HEK293 (cell line): ENCODE results near the gene VCL.

Experiments used
- CTCF ChIA-PET: fragments of 350-600 bp; formaldehyde crosslinking; extraction: SDS; loops from one replicate; lab custom pipeline; 2021; ENCODE audit warnings: antibody characterized with exemption; lab: Yijun Ruan, JAX
- POLR2A ChIA-PET: fragments of 300-600 bp; formaldehyde crosslinking; extraction: SDS; loops from one replicate; lab custom pipeline; 2020; ENCODE audit warnings: antibody characterized with exemption, inconsistent platforms; lab: Yijun Ruan, JAX
- H3K27ac ChIP-seq: fragments of 200-500 bp; sonication (Bioruptor generic); 2 replicates; pipeline ENCODE4 v1.5.1; 2014; ENCODE audit warnings: low read depth, low read length, control low read depth, inconsistent platforms; ENCODE audit errors: extremely low read depth
- H3K36me3 ChIP-seq, 2 experiments: fragments of 200-500 bp in 1 of 2; sonication (Bioruptor generic) in 1 of 2; 1 replicate in 1 of 2; 2 replicates in 1 of 2; pipeline ENCODE4 v1.5.1; 2014 to 2017; ENCODE audit warnings: inconsistent platforms in 2 of 2, low read length in 2 of 2; ENCODE audit not compliant: control insufficient read depth in 2 of 2, insufficient read depth in 1 of 2
- H3K4me1 ChIP-seq: fragments of 200-500 bp; sonication (Bioruptor generic); 2 replicates; pipeline ENCODE4 v1.5.1; 2014; ENCODE audit warnings: mild to moderate bottlenecking, low read length, inconsistent platforms; ENCODE audit not compliant: control insufficient read depth, insufficient read depth
- H3K4me3 ChIP-seq: 2 replicates; pipeline ENCODE4 v1.5.1; 2011; ENCODE audit warnings: low read depth, mild to moderate bottlenecking, control low read depth, low read length, moderate library complexity
- H3K9me3 ChIP-seq: fragments of 200-500 bp; sonication (Bioruptor generic); 2 replicates; pipeline ENCODE4 v1.5.1; 2014; ENCODE audit warnings: low read depth, low read length, inconsistent platforms; ENCODE audit not compliant: control insufficient read depth, insufficient read depth
- GLI4 ChIP-seq: fragments of 450-650 bp; formaldehyde crosslinking; IDR thresholded peaks from 2 replicates; pipeline ENCODE4 v1.5.1; 2016; ENCODE audit warnings: missing biosample characterization, missing genetic modification characterization
- MZF1 ChIP-seq: fragments of 450-650 bp; formaldehyde crosslinking; IDR thresholded peaks from 2 replicates; pipeline ENCODE4 v1.5.1; 2017; ENCODE audit warnings: missing biosample characterization, missing genetic modification characterization, borderline replicate concordance
- SCRT1 ChIP-seq: fragments of 450-650 bp; formaldehyde crosslinking; IDR thresholded peaks from 2 replicates; pipeline ENCODE4 v1.5.1; 2016; ENCODE audit warnings: missing biosample characterization, missing genetic modification characterization, borderline replicate concordance
- SETDB1 ChIP-seq: IDR thresholded peaks from one replicate; pipeline ENCODE4 v1.6.1; 2017; ENCODE audit warnings: mild to moderate bottlenecking, low read length, moderate library complexity, mixed read lengths; ENCODE audit not compliant: insufficient read length
- ZBTB17 ChIP-seq: fragments of 450-650 bp; formaldehyde crosslinking; IDR thresholded peaks from 2 replicates; pipeline ENCODE4 v1.5.1; 2016; ENCODE audit warnings: missing biosample characterization, missing genetic modification characterization
- ZBTB48 ChIP-seq: fragments of 450-650 bp; formaldehyde crosslinking; IDR thresholded peaks from 2 replicates; pipeline ENCODE4 v1.5.1; 2016; ENCODE audit warnings: missing biosample characterization, missing genetic modification characterization
- ZEB2 ChIP-seq: fragments of 450-650 bp; formaldehyde crosslinking; IDR thresholded peaks from 2 replicates; pipeline ENCODE4 v1.5.1; 2016; ENCODE audit warnings: missing biosample characterization, missing genetic modification characterization
- ZIC2 ChIP-seq: fragments of 450-650 bp; formaldehyde crosslinking; IDR thresholded peaks from 2 replicates; pipeline ENCODE4 v1.5.1; 2016; ENCODE audit warnings: missing biosample characterization, missing genetic modification characterization
- ZNF121 ChIP-seq: fragments of 450-650 bp; formaldehyde crosslinking; IDR thresholded peaks from 2 replicates; pipeline ENCODE4 v1.5.1; 2016; ENCODE audit warnings: missing biosample characterization, missing genetic modification characterization
- ZNF473 ChIP-seq: fragments of 450-650 bp; formaldehyde crosslinking; IDR thresholded peaks from 2 replicates; pipeline ENCODE4 v1.5.1; 2017; ENCODE audit warnings: missing biosample characterization, missing genetic modification characterization
- ZNF514 ChIP-seq: fragments of 450-650 bp; formaldehyde crosslinking; IDR thresholded peaks from 2 replicates; pipeline ENCODE4 v1.5.1; 2016; ENCODE audit warnings: missing biosample characterization, missing genetic modification characterization
- ZNF555 ChIP-seq: fragments of 450-650 bp; formaldehyde crosslinking; conservative IDR thresholded peaks from 2 replicates; pipeline ENCODE4 v1.5.1; 2017; ENCODE audit warnings: missing biosample characterization, mild to moderate bottlenecking, missing genetic modification characterization, inconsistent platforms
- ZNF624 ChIP-seq: fragments of 450-650 bp; formaldehyde crosslinking; IDR thresholded peaks from 2 replicates; pipeline ENCODE4 v1.5.1; 2017; ENCODE audit warnings: missing biosample characterization, missing genetic modification characterization
- ZNF664 ChIP-seq: fragments of 450-650 bp; formaldehyde crosslinking; IDR thresholded peaks from 2 replicates; pipeline ENCODE4 v1.5.1; 2016; ENCODE audit warnings: missing biosample characterization, missing genetic modification characterization
- ZNF701 ChIP-seq: fragments of 450-650 bp; formaldehyde crosslinking; IDR thresholded peaks from 2 replicates; pipeline ENCODE4 v1.5.1; 2016; ENCODE audit warnings: missing biosample characterization, missing genetic modification characterization
- ZNF747 ChIP-seq: fragments of 450-650 bp; formaldehyde crosslinking; IDR thresholded peaks from 2 replicates; pipeline ENCODE4 v1.5.1; 2016; ENCODE audit warnings: missing biosample characterization, missing genetic modification characterization
- TF ChIP-seq, protein P1 (sequence below): fragments of 450-650 bp; formaldehyde crosslinking; IDR thresholded peaks from 2 replicates; pipeline ENCODE4 v1.5.1; 2016; ENCODE audit warnings: missing biosample characterization, missing genetic modification characterization
- TF ChIP-seq, protein P2 (sequence below): fragments of 450-650 bp; formaldehyde crosslinking; IDR thresholded peaks from 2 replicates; pipeline ENCODE4 v1.5.1; 2016; ENCODE audit warnings: missing biosample characterization, missing genetic modification characterization, low read depth
- TF ChIP-seq, protein P3 (sequence below): fragments of 450-650 bp; formaldehyde crosslinking; IDR thresholded peaks from 2 replicates; pipeline ENCODE4 v1.5.1; 2016; ENCODE audit warnings: missing biosample characterization, missing genetic modification characterization
- TF ChIP-seq, protein P4 (sequence below): fragments of 450-650 bp; formaldehyde crosslinking; IDR thresholded peaks from 2 replicates; pipeline ENCODE4 v1.5.1; 2016; ENCODE audit warnings: missing biosample characterization, missing genetic modification characterization

VCL gene

DNA sequence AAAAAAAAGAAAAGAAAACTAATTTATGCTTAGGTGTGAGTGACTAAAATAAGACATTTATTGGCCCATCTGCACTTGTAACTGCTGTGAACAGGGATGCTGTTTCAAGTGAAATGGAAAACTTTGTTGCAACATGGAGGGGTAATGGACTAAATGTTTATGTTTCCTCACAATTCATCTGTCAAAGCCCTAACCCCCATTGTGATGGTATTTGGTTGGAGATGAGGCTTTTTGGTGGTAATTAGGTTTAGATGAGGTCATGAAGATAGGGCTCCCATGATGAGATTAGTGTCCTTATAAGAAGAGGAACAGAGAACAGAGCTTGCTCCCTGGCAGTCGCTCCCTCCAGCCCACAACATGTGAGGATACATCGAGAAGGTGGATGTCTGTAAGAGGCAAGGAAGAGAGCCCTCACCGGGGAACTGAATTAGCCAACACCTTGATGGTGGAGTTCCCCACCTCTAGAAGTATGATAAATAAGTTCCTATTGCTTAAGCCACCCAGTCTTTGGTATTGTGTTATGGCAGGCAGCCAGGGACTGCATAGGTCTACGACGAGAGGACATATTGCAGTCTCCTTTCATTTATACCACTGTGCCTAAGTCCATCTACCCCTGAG, 28.6 kb upstream of the VCL start (continued):
- TF ChIP-seq, protein P1, sequence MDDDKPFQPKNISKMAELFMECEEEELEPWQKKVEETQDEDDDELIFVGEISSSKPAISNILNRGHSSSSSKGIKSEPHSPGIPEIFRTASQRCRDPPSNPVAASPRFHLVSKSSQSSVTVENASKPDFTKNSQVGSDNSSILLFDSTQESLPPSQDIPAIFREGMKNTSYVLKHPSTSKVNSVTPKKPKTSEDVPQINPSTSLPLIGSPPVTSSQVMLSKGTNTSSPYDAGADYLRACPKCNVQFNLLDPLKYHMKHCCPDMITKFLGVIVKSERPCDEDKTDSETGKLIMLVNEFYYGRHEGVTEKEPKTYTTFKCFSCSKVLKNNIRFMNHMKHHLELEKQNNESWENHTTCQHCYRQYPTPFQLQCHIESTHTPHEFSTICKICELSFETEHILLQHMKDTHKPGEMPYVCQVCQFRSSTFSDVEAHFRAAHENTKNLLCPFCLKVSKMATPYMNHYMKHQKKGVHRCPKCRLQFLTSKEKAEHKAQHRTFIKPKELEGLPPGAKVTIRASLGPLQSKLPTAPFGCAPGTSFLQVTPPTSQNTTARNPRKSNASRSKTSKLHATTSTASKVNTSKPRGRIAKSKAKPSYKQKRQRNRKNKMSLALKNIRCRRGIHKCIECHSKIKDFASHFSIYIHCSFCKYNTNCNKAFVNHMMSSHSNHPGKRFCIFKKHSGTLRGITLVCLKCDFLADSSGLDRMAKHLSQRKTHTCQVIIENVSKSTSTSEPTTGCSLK, result no peak
- TF ChIP-seq ZEB2 (tag by site-specific recombination), result peak; percentile 49; the same call in 1 of the 2 replicates
- TF ChIP-seq ZNF747 (tag by site-specific recombination), result no peak
- TF ChIP-seq, protein P2, sequence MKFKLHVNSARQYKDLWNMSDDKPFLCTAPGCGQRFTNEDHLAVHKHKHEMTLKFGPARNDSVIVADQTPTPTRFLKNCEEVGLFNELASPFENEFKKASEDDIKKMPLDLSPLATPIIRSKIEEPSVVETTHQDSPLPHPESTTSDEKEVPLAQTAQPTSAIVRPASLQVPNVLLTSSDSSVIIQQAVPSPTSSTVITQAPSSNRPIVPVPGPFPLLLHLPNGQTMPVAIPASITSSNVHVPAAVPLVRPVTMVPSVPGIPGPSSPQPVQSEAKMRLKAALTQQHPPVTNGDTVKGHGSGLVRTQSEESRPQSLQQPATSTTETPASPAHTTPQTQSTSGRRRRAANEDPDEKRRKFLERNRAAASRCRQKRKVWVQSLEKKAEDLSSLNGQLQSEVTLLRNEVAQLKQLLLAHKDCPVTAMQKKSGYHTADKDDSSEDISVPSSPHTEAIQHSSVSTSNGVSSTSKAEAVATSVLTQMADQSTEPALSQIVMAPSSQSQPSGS (tag by site-specific recombination), result peak; percentile 67; the same call in 1 of the 2 replicates
- no peak for TF ChIP-seq ZNF624 (tag by site-specific recombination)
- no peak for TF ChIP-seq ZNF514 (tag by site-specific recombination)
- TF ChIP-seq ZNF701, result no peak
- TF ChIP-seq, protein P3, sequence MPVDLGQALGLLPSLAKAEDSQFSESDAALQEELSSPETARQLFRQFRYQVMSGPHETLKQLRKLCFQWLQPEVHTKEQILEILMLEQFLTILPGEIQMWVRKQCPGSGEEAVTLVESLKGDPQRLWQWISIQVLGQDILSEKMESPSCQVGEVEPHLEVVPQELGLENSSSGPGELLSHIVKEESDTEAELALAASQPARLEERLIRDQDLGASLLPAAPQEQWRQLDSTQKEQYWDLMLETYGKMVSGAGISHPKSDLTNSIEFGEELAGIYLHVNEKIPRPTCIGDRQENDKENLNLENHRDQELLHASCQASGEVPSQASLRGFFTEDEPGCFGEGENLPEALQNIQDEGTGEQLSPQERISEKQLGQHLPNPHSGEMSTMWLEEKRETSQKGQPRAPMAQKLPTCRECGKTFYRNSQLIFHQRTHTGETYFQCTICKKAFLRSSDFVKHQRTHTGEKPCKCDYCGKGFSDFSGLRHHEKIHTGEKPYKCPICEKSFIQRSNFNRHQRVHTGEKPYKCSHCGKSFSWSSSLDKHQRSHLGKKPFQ (tag by site-specific recombination), result peak; percentile 67; the same call in 1 of the 2 replicates
- TF ChIP-seq ZBTB48 (tag by site-specific recombination), result 0 out of 2 replicates have a peak, but pooled peaks have one; percentile 32

DNA sequence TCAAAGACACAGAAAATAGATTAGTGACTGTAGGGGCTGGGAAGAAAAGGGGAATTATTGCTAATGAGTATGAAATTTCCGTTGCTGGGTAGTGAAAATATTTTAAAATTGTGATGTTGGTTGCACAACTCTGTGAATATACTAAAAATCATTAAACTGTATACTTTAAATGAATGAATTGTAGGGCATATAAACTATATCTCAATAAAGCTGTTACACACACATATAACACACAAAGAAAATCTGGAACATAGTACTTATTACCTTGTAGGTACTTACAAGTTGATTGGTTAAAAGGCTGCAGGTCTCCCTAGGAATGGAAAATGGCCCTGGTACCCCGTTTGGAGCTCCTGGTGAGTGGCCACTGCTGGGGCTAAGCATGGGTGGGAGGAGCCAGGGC, 27.1 kb upstream of the VCL start:
- CTCF ChIA-PET, result no interaction called here

DNA sequence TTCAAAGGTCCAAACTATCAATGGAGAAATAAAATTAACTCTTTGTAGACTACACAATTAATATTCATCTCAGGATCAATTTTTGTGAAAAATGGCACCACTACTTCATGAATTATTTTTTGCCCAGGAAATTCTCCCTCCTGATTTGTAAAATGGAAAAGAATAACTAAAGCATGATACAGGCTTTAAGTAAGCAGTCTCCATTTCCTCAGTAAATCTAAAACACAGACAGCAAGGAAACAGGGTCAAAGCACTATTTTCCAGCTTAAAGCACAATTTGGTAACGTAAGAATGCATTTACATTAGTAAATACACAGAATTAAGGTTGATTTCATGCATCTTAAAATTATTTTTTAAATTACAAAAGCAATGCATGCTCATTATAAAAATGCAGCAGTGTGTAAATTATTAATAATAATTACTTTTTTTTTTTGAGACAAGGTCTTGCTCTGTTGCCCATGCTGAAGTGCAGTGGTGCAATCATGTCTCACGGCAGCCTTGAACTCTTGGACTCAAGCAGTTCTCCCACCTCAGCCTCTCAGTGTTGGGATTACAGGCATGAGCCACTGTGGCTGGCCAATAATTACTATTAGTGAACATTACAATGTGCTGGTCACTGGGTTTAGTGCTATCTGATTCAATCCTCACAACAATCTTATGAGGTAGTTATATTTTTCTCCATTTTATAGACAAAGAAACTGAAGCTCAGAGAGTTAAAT, 26.1 kb upstream of the VCL start:
- Histone ChIP-seq H3K27ac (no peak overlapping the region), H3K4me3 (no peak overlapping the region), H3K9me3 (no peaks in the 10 kb centered on the region), H3K36me3 (no peaks in the 10 kb centered on the region), H3K4me1 (peaks cover 10% of the 10 kb centered on the region)
- CTCF ChIA-PET, result interaction anchor here (1.0 kb wide), 1 partner anchor 14 kb away, joined by 6 read pairs; no protein-coding TSS in a partner anchor
- POLR2A ChIA-PET, result interaction anchor here (0.8 to 1.1 kb wide), 2 partner anchors 27 to 1640 kb away, joined by 3 read pairs; partner anchors contain the start of gene VCL
- TF ChIP-seq, protein P4, sequence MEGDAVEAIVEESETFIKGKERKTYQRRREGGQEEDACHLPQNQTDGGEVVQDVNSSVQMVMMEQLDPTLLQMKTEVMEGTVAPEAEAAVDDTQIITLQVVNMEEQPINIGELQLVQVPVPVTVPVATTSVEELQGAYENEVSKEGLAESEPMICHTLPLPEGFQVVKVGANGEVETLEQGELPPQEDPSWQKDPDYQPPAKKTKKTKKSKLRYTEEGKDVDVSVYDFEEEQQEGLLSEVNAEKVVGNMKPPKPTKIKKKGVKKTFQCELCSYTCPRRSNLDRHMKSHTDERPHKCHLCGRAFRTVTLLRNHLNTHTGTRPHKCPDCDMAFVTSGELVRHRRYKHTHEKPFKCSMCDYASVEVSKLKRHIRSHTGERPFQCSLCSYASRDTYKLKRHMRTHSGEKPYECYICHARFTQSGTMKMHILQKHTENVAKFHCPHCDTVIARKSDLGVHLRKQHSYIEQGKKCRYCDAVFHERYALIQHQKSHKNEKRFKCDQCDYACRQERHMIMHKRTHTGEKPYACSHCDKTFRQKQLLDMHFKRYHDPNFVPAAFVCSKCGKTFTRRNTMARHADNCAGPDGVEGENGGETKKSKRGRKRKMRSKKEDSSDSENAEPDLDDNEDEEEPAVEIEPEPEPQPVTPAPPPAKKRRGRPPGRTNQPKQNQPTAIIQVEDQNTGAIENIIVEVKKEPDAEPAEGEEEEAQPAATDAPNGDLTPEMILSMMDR (tag by site-specific recombination), result no peak
- TF ChIP-seq ZEB2 (tag by site-specific recombination) (no peak), MZF1 (tag by site-specific recombination) (no peak), ZIC2 (no peak), SCRT1 (tag by site-specific recombination) (no peak), SETDB1 (no peak), ZNF555 (tag by site-specific recombination) (no peak), ZNF473 (tag by site-specific recombination) (no peak), ZBTB17 (tag by site-specific recombination) (no peak), GLI4 (tag by site-specific recombination) (no peak)

More for the DNA sequence above, 27.1 kb upstream of the VCL start:
- Histone ChIP-seq H3K4me3 (no peak overlapping the region), H3K27ac (no peak overlapping the region), H3K4me1 (peaks cover 14% of the 10 kb centered on the region), H3K36me3 (no peaks in the 10 kb centered on the region), H3K9me3 (no peaks in the 10 kb centered on the region)
- TF ChIP-seq ZNF121 (tag by site-specific recombination) (no peak), ZNF664 (tag by site-specific recombination) (peak; percentile 91)
- POLR2A ChIA-PET, result no interaction called here
